A549 (cell line): ENCODE measurements around the gene NEAT1.

ENCODE experiments used
- CTCF ChIP-seq: fragments of >200 bp; sonication (Bioruptor Twin); formaldehyde crosslinking; IDR thresholded peaks from 3 replicates; pipeline ENCODE4 v1.5.1; 2016
- EP300 ChIP-seq, 2 experiments: fragments of >200 bp; sonication (Bioruptor Twin); formaldehyde crosslinking; IDR thresholded peaks; 2 replicates in 1 of 2; 3 replicates in 1 of 2; pipeline ENCODE4 v1.6.1; 2016 to 2017
- ESRRA ChIP-seq: fragments of 150-350 bp; IDR thresholded peaks from 2 replicates; pipeline ENCODE4 v1.6.1; 2014; ENCODE audit warnings: mild to moderate bottlenecking, low read length, borderline replicate concordance
- JUN ChIP-seq, 2 experiments: fragments of >200 bp; sonication (Bioruptor Twin); formaldehyde crosslinking; IDR thresholded peaks; 2 replicates in 1 of 2; 3 replicates in 1 of 2; pipeline ENCODE4 v1.6.1; 2016 to 2017
- JUNB ChIP-seq: fragments of >200 bp; sonication (Bioruptor Twin); formaldehyde crosslinking; IDR thresholded peaks from 2 replicates; pipeline ENCODE4 v1.6.1; 2016
- POLR2A ChIP-seq: IDR thresholded peaks from 2 replicates; pipeline ENCODE4 v1.6.1; 2012; ENCODE audit warnings: mild to moderate bottlenecking, low read length
- RCOR1 ChIP-seq: fragments of 150-350 bp; IDR thresholded peaks from 2 replicates; pipeline ENCODE4 v1.6.1; 2014; ENCODE audit warnings: antibody characterized with exemption, low read length, low read depth
- SREBF2 ChIP-seq: fragments of 450-650 bp; IDR thresholded peaks from 2 replicates; pipeline ENCODE4 v1.6.1; 2014; ENCODE audit warnings: mild to moderate bottlenecking, moderate library complexity

- TF ChIP-seq JUN (IDR thresholded peaks at IDR 0.05) (no peak), ESRRA (no peak), RCOR1 (no peak), JUNB (no peak), POLR2A (no peak), CTCF (no peak), EP300 (IDR thresholded peaks at IDR 0.05) (no peak), SREBF2 (no peak)
Observed at GRCh38 chr11:65420506-65420905, 2.1 kb upstream of the NEAT1 start.
